Activated T-helper 17 cell treated with anti-CD3 and anti-CD28 coated beads, Interleukin-2, amount 50 U/mL, for 72 hours (primary cell): ENCODE measurements around the gene PITX1. TPM values are rescaled to one million over a fixed set of nuclear protein-coding genes. Genes with fewer than 3 reads are reported as not detected.
"Not testable (repeated sequence)": the region's sequence is repeated elsewhere in the genome, so short reads cannot be mapped to it uniquely, and the experiment has no call there.

Experiments used
- ATAC-seq: fragments of 150-1000 bp; cut with Tn5 transposase; replicated peaks from 2 replicates; pipeline ENCODE4 v1.10.0; 2021; ENCODE audit warnings: mild to moderate bottlenecking, moderate library complexity
- H3K27ac Mint-ChIP-seq: one replicate; pipeline ENCODE4 v1.8.0; 2022; ENCODE audit warnings: mixed read lengths
- H3K27me3 Mint-ChIP-seq: one replicate; pipeline ENCODE4 v1.8.0; 2022; ENCODE audit warnings: mixed read lengths
- H3K36me3 Mint-ChIP-seq: one replicate; pipeline ENCODE4 v1.8.0; 2022; ENCODE audit warnings: low read depth, mild to moderate bottlenecking, mixed read lengths
- H3K4me1 Mint-ChIP-seq: one replicate; pipeline ENCODE4 v1.8.0; 2022; ENCODE audit warnings: mixed read lengths
- H3K4me3 Mint-ChIP-seq: one replicate; pipeline ENCODE4 v1.8.0; 2022; ENCODE audit warnings: mild to moderate bottlenecking, mixed read lengths
- H3K9me3 Mint-ChIP-seq: one replicate; pipeline ENCODE4 v1.8.0; 2022; ENCODE audit warnings: mixed read lengths
- total RNA-seq, 2 donors: library from RNA; stranded (reverse); gene quantifications; one replicate each; pipeline ENCODE4 v1.2.3, GENCODE V29; 2022

The PITX1 gene
- total RNA-seq, result not detected

GRCh38 chr5:135033901-135034235 lies at the start of gene PITX1:
PITX1 (minus strand) TSS chr5:135034228; CDS start chr5:135033881, 347 bp downstream.
- Mint-ChIP-seq H3K9me3 (no peaks in the 10 kb centered on the region), H3K27me3 (peaks cover 70% of the 10 kb centered on the region), H3K4me1 (peaks cover 15% of the 10 kb centered on the region), H3K36me3 (peaks cover 24% of the 10 kb centered on the region), H3K4me3 (peak within 1 kb of the TSS; percentile 76), H3K27ac (no peak within 1 kb of the TSS)
- ATAC-seq, result peak; percentile 12

- H3K4me3 Mint-ChIP-seq, ATAC-seq, H3K4me1 Mint-ChIP-seq, H3K27ac Mint-ChIP-seq, H3K36me3 Mint-ChIP-seq, H3K9me3 Mint-ChIP-seq: not testable (repeated sequence)
- H3K27me3 Mint-ChIP-seq, result peaks cover 21% of the 10 kb centered on the region
Observed at GRCh38 chr5:135083334-135083733, 49.3 kb upstream of the PITX1 start.

- H3K36me3 Mint-ChIP-seq, result no peaks in the 10 kb centered on the region
- ATAC-seq, result no peak
- H3K9me3 Mint-ChIP-seq, result peaks cover 3% of the 10 kb centered on the region
- no peak overlapping the region for H3K4me3 Mint-ChIP-seq
- H3K27ac Mint-ChIP-seq, result no peak overlapping the region
- peaks cover 11% of the 10 kb centered on the region for H3K27me3 Mint-ChIP-seq
- no peaks in the 10 kb centered on the region for H3K4me1 Mint-ChIP-seq
Observed at GRCh38 chr5:135081240-135081639, 47.2 kb upstream of the PITX1 start.

- H3K4me3 Mint-ChIP-seq, result no peak overlapping the region
- H3K27me3 Mint-ChIP-seq, result peaks cover 10% of the 10 kb centered on the region
- H3K4me1 Mint-ChIP-seq, result no peaks in the 10 kb centered on the region
- no peak for ATAC-seq
- peaks cover 3% of the 10 kb centered on the region for H3K9me3 Mint-ChIP-seq
- H3K27ac Mint-ChIP-seq, result no peak overlapping the region
- H3K36me3 Mint-ChIP-seq, result no peaks in the 10 kb centered on the region
Observed at GRCh38 chr5:135079760-135080159, 45.7 kb upstream of the PITX1 start.

GRCh38 chr5:135079099-135079681 lies 45.2 kb upstream of the PITX1 start:
- Mint-ChIP-seq H3K36me3 (no peaks in the 10 kb centered on the region), H3K4me1 (no peaks in the 10 kb centered on the region), H3K27me3 (peaks cover 7% of the 10 kb centered on the region), H3K27ac (no peak overlapping the region), H3K4me3 (no peak overlapping the region), H3K9me3 (peaks cover 3% of the 10 kb centered on the region)
- no peak for ATAC-seq

- Mint-ChIP-seq H3K27ac (no peak overlapping the region), H3K4me1 (no peaks in the 10 kb centered on the region), H3K4me3 (no peak overlapping the region)
Observed at GRCh38 chr5:135076801-135077200, 42.8 kb upstream of the PITX1 start.

GRCh38 chr5:135076051-135076491 lies 42.0 kb upstream of the PITX1 start:
- no peak for ATAC-seq
- Mint-ChIP-seq H3K4me1 (no peaks in the 10 kb centered on the region), H3K36me3 (no peaks in the 10 kb centered on the region)

More at GRCh38 chr5:135076801-135077200, 42.8 kb upstream of the PITX1 start:
- H3K27me3 Mint-ChIP-seq, result no peaks in the 10 kb centered on the region
- H3K36me3 Mint-ChIP-seq, result no peaks in the 10 kb centered on the region
- no peaks in the 10 kb centered on the region for H3K9me3 Mint-ChIP-seq
- ATAC-seq, result no peak

GRCh38 chr5:135075621-135076020 lies 41.6 kb upstream of the PITX1 start:
- Mint-ChIP-seq H3K27ac (no peak overlapping the region), H3K4me3 (no peak overlapping the region), H3K9me3 (no peaks in the 10 kb centered on the region), H3K4me1 (no peaks in the 10 kb centered on the region), H3K27me3 (no peaks in the 10 kb centered on the region), H3K36me3 (no peaks in the 10 kb centered on the region)
- no peak for ATAC-seq

More at GRCh38 chr5:135076051-135076491, 42.0 kb upstream of the PITX1 start:
- Mint-ChIP-seq H3K27ac (no peak overlapping the region), H3K27me3 (no peaks in the 10 kb centered on the region), H3K4me3 (no peak overlapping the region), H3K9me3 (no peaks in the 10 kb centered on the region)

- Mint-ChIP-seq H3K27me3 (peaks cover 3% of the 10 kb centered on the region), H3K4me3 (no peak overlapping the region), H3K4me1 (no peaks in the 10 kb centered on the region), H3K36me3 (no peaks in the 10 kb centered on the region), H3K9me3 (no peaks in the 10 kb centered on the region), H3K27ac (no peak overlapping the region)
- no peak for ATAC-seq
Observed at GRCh38 chr5:135073761-135074345, 39.8 kb upstream of the PITX1 start.

GRCh38 chr5:135072387-135073281 lies 38.6 kb upstream of the PITX1 start:
- H3K36me3 Mint-ChIP-seq, result no peaks in the 10 kb centered on the region
- no peak overlapping the region for H3K27ac Mint-ChIP-seq
- H3K27me3 Mint-ChIP-seq, result peaks cover 3% of the 10 kb centered on the region
- H3K4me1 Mint-ChIP-seq, result no peaks in the 10 kb centered on the region
- H3K9me3 Mint-ChIP-seq, result no peaks in the 10 kb centered on the region
- ATAC-seq, result no peak
- H3K4me3 Mint-ChIP-seq, result no peak overlapping the region

- no peaks in the 10 kb centered on the region for H3K36me3 Mint-ChIP-seq
- H3K27me3 Mint-ChIP-seq, result peaks cover 3% of the 10 kb centered on the region
- ATAC-seq, result no peak
Observed at GRCh38 chr5:135071311-135071710, 37.3 kb upstream of the PITX1 start.

GRCh38 chr5:135069895-135070657 lies 36.0 kb upstream of the PITX1 start:
- no peak overlapping the region for H3K27ac Mint-ChIP-seq
- H3K4me3 Mint-ChIP-seq, result no peak overlapping the region
- H3K36me3 Mint-ChIP-seq, result no peaks in the 10 kb centered on the region
- no peaks in the 10 kb centered on the region for H3K4me1 Mint-ChIP-seq
- ATAC-seq, result no peak
- H3K9me3 Mint-ChIP-seq, result no peaks in the 10 kb centered on the region
- H3K27me3 Mint-ChIP-seq, result peaks cover 8% of the 10 kb centered on the region

More at GRCh38 chr5:135071311-135071710, 37.3 kb upstream of the PITX1 start:
- no peak overlapping the region for H3K4me3 Mint-ChIP-seq
- H3K9me3 Mint-ChIP-seq, result no peaks in the 10 kb centered on the region
- H3K27ac Mint-ChIP-seq, result no peak overlapping the region
- no peaks in the 10 kb centered on the region for H3K4me1 Mint-ChIP-seq

GRCh38 chr5:135069016-135069770 lies 35.2 kb upstream of the PITX1 start:
- Mint-ChIP-seq H3K36me3 (no peaks in the 10 kb centered on the region), H3K4me1 (no peaks in the 10 kb centered on the region), H3K4me3 (no peak overlapping the region), H3K27me3 (peaks cover 11% of the 10 kb centered on the region), H3K27ac (no peak overlapping the region), H3K9me3 (no peaks in the 10 kb centered on the region)
- no peak for ATAC-seq

GRCh38 chr5:135067587-135067986 lies 33.6 kb upstream of the PITX1 start:
- H3K27me3 Mint-ChIP-seq, result peaks cover 13% of the 10 kb centered on the region
- H3K27ac Mint-ChIP-seq, result no peak overlapping the region
- no peaks in the 10 kb centered on the region for H3K36me3 Mint-ChIP-seq
- no peaks in the 10 kb centered on the region for H3K9me3 Mint-ChIP-seq
- no peak for ATAC-seq
- H3K4me3 Mint-ChIP-seq, result no peak overlapping the region
- no peaks in the 10 kb centered on the region for H3K4me1 Mint-ChIP-seq
